Panc1 (cell line): ENCODE data around the gene CENPH. TPM values are rescaled to one million over a fixed set of nuclear protein-coding genes. Genes with fewer than 3 reads are reported as not detected.

Experiments
- ATAC-seq: fragments of 200-7000 bp; cut with Tn5 transposase; 2 replicates; pipeline ENCODE4 v1.9.1; 2020; ENCODE audit warnings: mild to moderate bottlenecking, moderate library complexity
- BruUV-seq: library from RNA; stranded (reverse); fragments of 400-500 nt; replicated peaks from 2 replicates; lab custom pipeline; 2021; lab: Mats Ljungman, UMichigan
- CTCF ChIA-PET: fragments of 300-600 bp; sonication (Branson Sonifier 250); formaldehyde crosslinking; loops from one replicate; lab custom pipeline; 2022; ENCODE audit warnings: antibody characterized with exemption; lab: Charles Lee
- POLR2A ChIA-PET: fragments of 300-600 bp; sonication (Branson Sonifier 250); formaldehyde crosslinking; loops from one replicate; lab custom pipeline; 2022; ENCODE audit warnings: antibody characterized with exemption; lab: Charles Lee
- DNase-seq: peaks from one replicate; pipeline ENCODE4 v3.0.0-alpha.2; 2010; ENCODE audit warnings: low read depth, low spot score
- H3K27ac ChIP-seq: 2 replicates; pipeline ENCODE4 v1.5.1; 2011; ENCODE audit warnings: mild to moderate bottlenecking, low read length, inconsistent platforms
- H3K27me3 ChIP-seq: fragments of 200-500 bp; sonication (Bioruptor generic); 2 replicates; pipeline ENCODE4 v1.6.0; 2014; ENCODE audit warnings: low read length, inconsistent platforms; ENCODE audit not compliant: control insufficient read depth, insufficient read depth
- H3K36me3 ChIP-seq: fragments of 200-500 bp; sonication (Bioruptor generic); 2 replicates; pipeline ENCODE4 v1.5.1; 2014; ENCODE audit warnings: inconsistent platforms, mild to moderate bottlenecking, low read length, moderate library complexity; ENCODE audit not compliant: control insufficient read depth, insufficient read depth
- H3K4me1 ChIP-seq: 2 replicates; pipeline ENCODE4 v1.5.1; 2011; ENCODE audit warnings: inconsistent platforms, mild to moderate bottlenecking, low read length, moderate library complexity; ENCODE audit not compliant: control insufficient read depth, insufficient read depth
- H3K4me3 ChIP-seq, 2 experiments: 2 replicates each; pipeline ENCODE4 v1.5.1; 2011 to 2012; ENCODE audit warnings: low read depth in 2 of 2, low read length in 2 of 2, mild to moderate bottlenecking in 2 of 2, inconsistent platforms in 1 of 2, moderate library complexity in 1 of 2
- H3K9me3 ChIP-seq: fragments of 200-500 bp; sonication (Bioruptor generic); 2 replicates; pipeline ENCODE4 v1.5.1; 2014; ENCODE audit warnings: low read depth, mild to moderate bottlenecking, inconsistent platforms, low read length, moderate library complexity; ENCODE audit not compliant: control insufficient read depth, insufficient read depth
- POLR2AphosphoS5 ChIP-seq: IDR thresholded peaks from 2 replicates; pipeline ENCODE4 v1.6.1; 2012; ENCODE audit warnings: mild to moderate bottlenecking, low read depth, low read length, moderate library complexity
- SIN3A ChIP-seq: IDR thresholded peaks from 2 replicates; pipeline ENCODE4 v1.6.1; 2012; ENCODE audit warnings: low read depth, mild to moderate bottlenecking, low read length, moderate library complexity, borderline replicate concordance; ENCODE audit not compliant: insufficient read depth
- TCF7L2 ChIP-seq: IDR thresholded peaks from 2 replicates; pipeline ENCODE4 v1.6.1; 2011; ENCODE audit warnings: mild to moderate bottlenecking, low read depth, low read length, inconsistent platforms
- in situ Hi-C: cut with HindIII; loops from 2 replicates; pipeline ENCODE4 v1.10.0; 2016; ENCODE audit warnings: low sequenced_read_pairs, low pct_unique_long_range_greater_than_20kb
- intact Hi-C: fragments of 100-400 bp; cut with micrococcal nuclease; formaldehyde crosslinking; loops from one replicate; pipeline ENCODE4 v1.10.0; 2022; ENCODE audit not compliant: unreplicated experiment
- total RNA-seq: library from RNA; stranded (reverse); gene quantifications from one replicate; pipeline ENCODE4 v1.2.1, GENCODE V29; 2021; ENCODE audit not compliant: unreplicated experiment
- TF ChIP-seq, protein P1 (sequence below): fragments of 450-650 bp; IDR thresholded peaks from 2 replicates; pipeline ENCODE4 v1.5.1; 2017; ENCODE audit warnings: mild to moderate bottlenecking
- TF ChIP-seq, protein P2 (sequence below), 2 experiments: IDR thresholded peaks; 2 replicates each; pipeline ENCODE4 v1.6.1; 2011 to 2012; ENCODE audit warnings: low read depth in 2 of 2, control low read depth in 1 of 2, low read length in 1 of 2, mild to moderate bottlenecking in 1 of 2, moderate library complexity in 1 of 2; ENCODE audit not compliant: insufficient read depth in 1 of 2

The CENPH gene
- total RNA-seq, 1 experiment from 2014 or later, result 35.6 TPM

DNA sequence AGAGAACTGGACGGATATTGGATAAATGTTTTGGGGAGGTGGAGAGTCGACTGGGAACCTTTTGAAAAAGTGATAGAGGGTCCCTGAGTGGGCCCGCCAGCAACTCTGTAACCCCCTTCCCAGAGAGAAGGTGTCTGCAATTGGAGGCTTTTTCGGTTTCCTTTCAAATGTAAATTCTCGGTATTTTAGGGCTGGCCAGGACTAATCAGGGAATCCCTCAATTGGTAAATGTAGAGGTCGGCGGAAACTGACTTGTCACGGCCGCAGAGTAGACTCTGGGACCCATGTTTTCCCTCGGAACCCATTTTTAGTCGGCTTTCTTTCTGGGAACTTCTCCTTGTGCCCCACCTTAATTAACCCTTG, 21.9 kb upstream of the CENPH start:
- no peak for ATAC-seq
- intact Hi-C loops, result no loop called here
- DNase-seq, result no peak
- Histone ChIP-seq H3K4me3 (peak overlapping the region; percentile 92 to 94), H3K4me1 (peaks cover 20% of the 10 kb centered on the region), H3K27ac (peak overlapping the region; percentile 96), H3K27me3 (no peaks in the 10 kb centered on the region), H3K36me3 (peaks cover 35% of the 10 kb centered on the region), H3K9me3 (no peaks in the 10 kb centered on the region)
- ChIA-PET CTCF (interaction anchor here (0.7 kb wide), 1 partner anchor 74 kb away, joined by 3 read pairs; the partner anchor contains the start of gene SLC30A5), POLR2A (no interaction called here)
- TF ChIP-seq POLR2AphosphoS5 (no peak), SIN3A (no peak), TCF7L2 (no peak)
- TF ChIP-seq, protein P1, sequence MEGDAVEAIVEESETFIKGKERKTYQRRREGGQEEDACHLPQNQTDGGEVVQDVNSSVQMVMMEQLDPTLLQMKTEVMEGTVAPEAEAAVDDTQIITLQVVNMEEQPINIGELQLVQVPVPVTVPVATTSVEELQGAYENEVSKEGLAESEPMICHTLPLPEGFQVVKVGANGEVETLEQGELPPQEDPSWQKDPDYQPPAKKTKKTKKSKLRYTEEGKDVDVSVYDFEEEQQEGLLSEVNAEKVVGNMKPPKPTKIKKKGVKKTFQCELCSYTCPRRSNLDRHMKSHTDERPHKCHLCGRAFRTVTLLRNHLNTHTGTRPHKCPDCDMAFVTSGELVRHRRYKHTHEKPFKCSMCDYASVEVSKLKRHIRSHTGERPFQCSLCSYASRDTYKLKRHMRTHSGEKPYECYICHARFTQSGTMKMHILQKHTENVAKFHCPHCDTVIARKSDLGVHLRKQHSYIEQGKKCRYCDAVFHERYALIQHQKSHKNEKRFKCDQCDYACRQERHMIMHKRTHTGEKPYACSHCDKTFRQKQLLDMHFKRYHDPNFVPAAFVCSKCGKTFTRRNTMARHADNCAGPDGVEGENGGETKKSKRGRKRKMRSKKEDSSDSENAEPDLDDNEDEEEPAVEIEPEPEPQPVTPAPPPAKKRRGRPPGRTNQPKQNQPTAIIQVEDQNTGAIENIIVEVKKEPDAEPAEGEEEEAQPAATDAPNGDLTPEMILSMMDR, result no peak
- TF ChIP-seq, protein P2, sequence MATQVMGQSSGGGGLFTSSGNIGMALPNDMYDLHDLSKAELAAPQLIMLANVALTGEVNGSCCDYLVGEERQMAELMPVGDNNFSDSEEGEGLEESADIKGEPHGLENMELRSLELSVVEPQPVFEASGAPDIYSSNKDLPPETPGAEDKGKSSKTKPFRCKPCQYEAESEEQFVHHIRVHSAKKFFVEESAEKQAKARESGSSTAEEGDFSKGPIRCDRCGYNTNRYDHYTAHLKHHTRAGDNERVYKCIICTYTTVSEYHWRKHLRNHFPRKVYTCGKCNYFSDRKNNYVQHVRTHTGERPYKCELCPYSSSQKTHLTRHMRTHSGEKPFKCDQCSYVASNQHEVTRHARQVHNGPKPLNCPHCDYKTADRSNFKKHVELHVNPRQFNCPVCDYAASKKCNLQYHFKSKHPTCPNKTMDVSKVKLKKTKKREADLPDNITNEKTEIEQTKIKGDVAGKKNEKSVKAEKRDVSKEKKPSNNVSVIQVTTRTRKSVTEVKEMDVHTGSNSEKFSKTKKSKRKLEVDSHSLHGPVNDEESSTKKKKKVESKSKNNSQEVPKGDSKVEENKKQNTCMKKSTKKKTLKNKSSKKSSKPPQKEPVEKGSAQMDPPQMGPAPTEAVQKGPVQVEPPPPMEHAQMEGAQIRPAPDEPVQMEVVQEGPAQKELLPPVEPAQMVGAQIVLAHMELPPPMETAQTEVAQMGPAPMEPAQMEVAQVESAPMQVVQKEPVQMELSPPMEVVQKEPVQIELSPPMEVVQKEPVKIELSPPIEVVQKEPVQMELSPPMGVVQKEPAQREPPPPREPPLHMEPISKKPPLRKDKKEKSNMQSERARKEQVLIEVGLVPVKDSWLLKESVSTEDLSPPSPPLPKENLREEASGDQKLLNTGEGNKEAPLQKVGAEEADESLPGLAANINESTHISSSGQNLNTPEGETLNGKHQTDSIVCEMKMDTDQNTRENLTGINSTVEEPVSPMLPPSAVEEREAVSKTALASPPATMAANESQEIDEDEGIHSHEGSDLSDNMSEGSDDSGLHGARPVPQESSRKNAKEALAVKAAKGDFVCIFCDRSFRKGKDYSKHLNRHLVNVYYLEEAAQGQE (IDR thresholded peaks at IDR 0.05; ENCODE audit: insufficient read depth in 1 of 2, low read depth in 2 of 2, low read length in 1 of 2), result no peak
- in situ Hi-C loops, result no loop called here
- BruUV-seq, result TSS peak; percentile 71

DNA sequence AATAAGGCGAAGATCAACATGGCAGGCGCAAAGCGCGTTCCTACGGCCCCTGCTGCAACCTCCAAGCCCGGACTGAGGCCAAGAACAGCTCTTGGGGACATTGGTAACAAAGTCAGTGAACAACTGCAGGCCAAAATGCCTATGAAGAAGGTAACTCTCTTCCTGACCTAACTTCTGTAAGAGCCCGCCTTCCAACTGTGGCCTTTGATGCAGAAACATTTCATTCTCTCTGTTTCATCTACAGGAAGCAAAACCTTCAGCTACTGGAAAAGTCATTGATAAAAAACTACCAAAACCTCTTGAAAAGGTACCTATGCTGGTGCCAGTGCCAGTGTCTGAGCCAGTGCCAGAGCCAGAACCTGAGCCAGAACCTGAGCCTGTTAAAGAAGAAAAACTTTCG, 21.5 kb upstream of the CENPH start:
- in situ Hi-C loops, result no loop called here
- CTCF ChIA-PET, result interaction anchor here (0.7 kb wide), 1 partner anchor 74 kb away, joined by 3 read pairs; the partner anchor contains the start of gene SLC30A5
- ATAC-seq (no peak), DNase-seq (no peak)
- POLR2A ChIA-PET, result interaction anchor here (1.5 kb wide), 1 partner anchor 166 kb away, joined by 5 read pairs; no protein-coding TSS in a partner anchor
- Histone ChIP-seq H3K4me3 (peak overlapping the region; percentile 92 to 94), H3K36me3 (peaks cover 37% of the 10 kb centered on the region), H3K9me3 (no peaks in the 10 kb centered on the region), H3K4me1 (peaks cover 20% of the 10 kb centered on the region), H3K27me3 (no peaks in the 10 kb centered on the region), H3K27ac (peak overlapping the region; percentile 96)
- BruUV-seq, result no TSS peak
- intact Hi-C loops, result no loop called here
- TF ChIP-seq, protein P1, result no peak
- no peak for TF ChIP-seq POLR2AphosphoS5
- no peak for TF ChIP-seq TCF7L2
- no peak for TF ChIP-seq SIN3A
- TF ChIP-seq, protein P2 (IDR thresholded peaks at IDR 0.05; ENCODE audit: insufficient read depth in 1 of 2, low read depth in 2 of 2, low read length in 1 of 2), result no peak
